CD1c-positive myeloid dendritic cell (primary cell): ENCODE data around the gene DLG2.

Source experiments
- DNase-seq: peaks from one replicate; pipeline ENCODE4 v3.0.0-alpha.2; 2016; ENCODE audit errors: extremely low spot score

Gene DLG2

GRCh38 chr11:84227970-84228665, 1399.0 kb downstream of the DLG2 start:
- DNase-seq = no peak

- DNase-seq = no peak
These were observed 1403.1 kb downstream of the DLG2 start for GRCh38 chr11:84224042-84224441.

DNA sequence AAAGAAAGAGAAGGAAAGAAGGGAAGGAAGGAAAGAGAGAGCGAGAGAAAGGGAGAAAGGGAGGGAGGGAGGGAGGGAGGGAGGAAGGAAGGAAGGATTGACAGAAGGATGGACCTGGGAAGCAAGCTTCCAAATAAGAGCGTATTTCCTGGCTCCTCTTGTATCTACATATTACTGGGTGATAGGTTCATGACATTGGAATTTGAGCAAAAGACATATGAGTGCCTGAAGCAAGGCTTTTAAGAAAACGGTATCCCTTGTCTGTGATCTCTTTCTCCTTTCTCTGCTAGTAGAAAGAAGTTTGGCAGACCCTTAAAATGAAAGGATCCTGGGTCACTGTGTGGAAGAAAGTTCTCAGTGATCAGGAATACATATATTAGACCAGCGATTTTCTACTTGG, 1408.8 kb downstream of the DLG2 start:
- DNase-seq = no peak

- DNase-seq = no peak
These were observed 1411.5 kb downstream of the DLG2 start for GRCh38 chr11:84215672-84216071.

DNA sequence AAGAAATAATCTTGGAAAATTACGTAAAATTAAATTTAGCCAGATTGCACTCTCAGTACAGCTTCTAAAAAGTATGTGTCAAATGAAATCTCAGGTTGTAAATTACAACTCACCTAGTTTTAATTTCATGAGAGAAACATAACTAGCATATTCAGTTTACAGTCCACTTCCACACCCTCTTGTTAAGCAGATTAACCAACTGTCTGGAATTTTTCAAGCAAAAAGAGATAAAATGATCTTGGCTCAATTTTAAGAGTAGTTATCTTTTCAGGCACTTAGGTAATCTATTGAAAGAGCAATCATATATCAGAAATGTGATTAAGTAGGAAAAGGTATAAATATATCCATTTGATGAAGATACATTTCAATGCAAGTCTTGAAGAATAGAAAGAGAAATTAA, 1412.6 kb downstream of the DLG2 start:
- no peak for DNase-seq

DNA sequence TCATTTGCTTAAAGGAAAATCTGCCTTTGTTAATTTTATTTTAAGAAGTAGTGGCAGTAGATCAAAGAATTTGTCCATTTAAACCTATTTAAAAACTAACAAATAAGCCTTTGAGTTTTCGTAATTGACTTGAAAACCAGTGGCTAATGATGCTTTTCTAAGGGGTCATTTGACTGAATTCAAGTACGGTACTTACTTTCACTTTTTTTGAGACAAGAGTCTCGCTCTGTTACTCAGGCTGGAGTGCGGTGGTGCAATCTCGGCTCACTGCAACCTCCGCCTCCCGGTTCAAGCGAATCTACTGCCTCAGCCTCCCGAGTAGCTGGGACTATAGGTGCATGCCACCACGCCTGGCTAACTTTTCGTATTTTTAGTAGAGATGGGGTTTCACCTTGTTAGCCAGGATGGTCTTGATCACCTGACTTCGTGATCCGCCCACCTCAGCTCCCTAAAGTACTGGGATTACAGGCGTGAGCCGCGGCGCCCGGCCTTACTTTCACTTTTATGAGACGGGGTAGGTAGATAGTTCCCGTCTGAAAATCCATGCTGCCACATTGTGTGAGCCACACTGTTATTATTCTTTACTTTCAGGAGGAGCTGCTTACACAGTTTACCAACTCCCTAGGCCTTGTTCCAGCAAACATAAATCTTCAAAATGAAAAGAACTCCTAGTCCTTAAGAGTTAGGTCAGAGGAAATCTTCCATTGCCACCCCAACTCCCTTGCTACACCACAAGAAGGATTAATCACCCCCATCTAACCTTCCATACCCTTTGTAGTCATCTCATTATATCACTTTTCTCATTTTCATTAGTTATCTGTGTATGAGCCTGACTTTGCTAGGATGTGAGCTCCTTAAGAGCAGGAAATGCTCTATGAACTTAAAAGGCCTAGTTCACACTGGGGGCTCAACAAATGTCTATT, 1414.4 kb downstream of the DLG2 start:
- no peak for DNase-seq

GRCh38 chr11:84211896-84212295, 1415.2 kb downstream of the DLG2 start:
- no peak for DNase-seq

GRCh38 chr11:84194696-84195095, 1432.4 kb downstream of the DLG2 start:
- DNase-seq = no peak

GRCh38 chr11:84193706-84194105, 1433.4 kb downstream of the DLG2 start:
- no peak for DNase-seq

DNA sequence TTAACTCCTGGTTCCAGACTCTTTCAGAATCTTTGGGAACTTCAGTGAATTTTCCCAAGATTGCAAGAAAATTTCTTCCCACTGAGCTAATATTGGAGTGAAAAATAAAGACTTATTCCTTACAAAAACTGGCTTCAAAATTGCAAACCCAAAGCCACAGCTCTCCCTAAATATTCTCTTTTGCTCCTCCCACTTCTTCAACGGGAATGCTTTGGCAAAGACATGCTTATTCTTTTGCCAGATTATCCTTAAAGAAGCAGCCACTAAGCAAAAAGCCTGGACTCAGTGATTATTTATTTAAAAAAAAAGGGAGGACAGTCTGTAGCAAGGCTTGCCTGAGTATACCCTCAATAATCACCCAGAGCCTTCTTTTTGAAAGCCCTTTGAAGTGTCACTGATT, 1438.6 kb downstream of the DLG2 start:
- no peak for DNase-seq

- no peak for DNase-seq
These were observed 1454.1 kb downstream of the DLG2 start for GRCh38 chr11:84173078-84173477.

GRCh38 chr11:84165139-84165538, 1462.0 kb downstream of the DLG2 start:
- no peak for DNase-seq

- no peak for DNase-seq
These were observed 1462.4 kb downstream of the DLG2 start for GRCh38 chr11:84164728-84165127.

- no peak for DNase-seq
These were observed 1464.0 kb downstream of the DLG2 start for GRCh38 chr11:84163116-84163515.

GRCh38 chr11:84157639-84158038, 1469.5 kb downstream of the DLG2 start:
- DNase-seq = no peak

- no peak for DNase-seq
These were observed 1480.3 kb downstream of the DLG2 start for GRCh38 chr11:84146826-84147225.

- DNase-seq = no peak
These were observed 1481.4 kb downstream of the DLG2 start for GRCh38 chr11:84145616-84146185.

DNA sequence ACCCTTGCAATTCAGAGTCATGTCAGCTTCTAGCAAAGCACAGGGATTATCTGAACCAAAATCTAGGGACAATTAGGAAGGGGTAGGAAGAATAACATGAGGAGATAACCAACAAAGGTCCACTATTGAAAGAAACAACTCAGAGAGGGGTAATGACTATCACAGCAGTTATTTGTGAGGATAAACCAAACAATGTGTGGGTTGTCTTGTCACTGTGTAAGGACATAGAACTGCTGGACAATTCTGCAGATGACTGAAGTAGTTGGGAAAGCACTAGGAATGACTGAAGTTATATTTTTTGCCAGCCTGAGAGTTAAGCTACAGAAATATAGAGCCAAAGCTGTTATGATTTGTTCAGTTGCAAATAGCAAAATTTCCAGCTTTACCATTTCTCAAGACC, 1482.6 kb downstream of the DLG2 start:
- DNase-seq = no peak

DNA sequence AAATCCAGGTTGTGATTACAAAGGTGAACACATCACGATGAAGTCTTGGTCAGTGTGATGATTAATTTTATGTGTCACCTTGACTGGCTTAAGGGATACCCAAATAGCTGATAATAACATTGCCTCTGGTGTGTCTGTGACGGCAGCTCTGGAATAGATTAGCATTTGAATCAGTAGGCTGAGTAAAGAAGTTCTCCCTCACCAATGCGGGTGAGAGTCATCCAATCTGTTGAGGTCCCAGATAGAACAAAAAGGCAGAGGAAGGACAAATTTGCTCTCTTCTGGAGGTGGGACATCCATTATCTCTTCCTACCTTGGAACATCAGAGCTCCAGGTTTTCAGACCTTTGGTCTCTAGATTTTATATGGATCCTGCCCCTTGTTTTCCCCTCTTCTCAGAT, 1484.7 kb downstream of the DLG2 start:
- DNase-seq = no peak

DNA sequence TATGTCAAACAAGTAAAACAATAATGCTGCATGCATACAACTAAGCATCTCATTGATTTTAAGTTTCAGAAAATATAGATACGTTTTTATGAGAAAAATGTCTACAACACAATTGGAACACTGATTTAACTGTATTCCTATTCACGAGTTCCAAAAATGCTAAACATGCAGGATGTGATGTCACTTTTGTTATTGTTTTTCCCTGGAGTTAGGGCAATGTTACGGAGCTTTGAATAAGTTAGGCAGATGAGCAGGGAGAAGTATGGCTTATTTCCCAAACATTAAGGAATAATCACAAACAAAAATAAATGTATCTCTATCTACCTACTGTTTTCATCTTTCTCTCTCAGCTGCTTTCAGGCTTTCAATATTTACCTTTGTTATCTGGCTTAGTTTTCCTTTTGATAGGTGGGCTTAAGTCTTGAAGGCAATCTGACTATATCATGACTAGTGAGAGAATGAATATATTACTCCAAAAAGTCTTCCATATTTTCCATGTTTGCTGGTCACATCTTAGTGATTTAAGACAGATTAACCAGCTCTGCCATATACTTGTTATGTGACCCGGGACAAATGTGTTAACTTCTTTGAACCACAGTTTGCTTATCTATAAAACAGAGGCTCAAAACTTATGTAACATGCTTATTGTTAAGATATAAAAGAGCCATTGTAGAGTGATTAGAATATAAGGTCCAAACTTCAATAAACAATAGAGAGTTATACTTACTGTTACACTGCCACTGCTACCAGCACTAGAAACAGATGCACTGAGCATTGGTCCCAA, 1486.6 kb downstream of the DLG2 start:
- no peak for DNase-seq

DNA sequence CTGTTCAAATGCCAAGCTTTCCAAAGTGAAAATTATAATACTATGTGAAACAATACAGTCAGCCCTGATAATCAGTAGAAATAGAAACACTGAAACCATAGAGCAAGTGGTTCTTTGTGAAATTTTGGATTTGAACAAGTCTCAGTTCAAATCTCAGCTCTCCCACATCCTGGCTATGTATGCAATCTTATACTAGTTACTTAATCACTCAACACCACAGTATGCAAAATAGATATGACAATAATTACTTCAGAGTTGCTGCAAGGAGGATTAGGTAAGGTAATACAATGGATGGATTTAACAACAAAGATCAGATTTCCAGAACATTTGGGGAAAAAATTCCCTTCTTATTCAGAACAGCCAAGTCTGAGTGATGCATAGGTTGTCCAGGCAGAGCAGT, 1489.2 kb downstream of the DLG2 start:
- DNase-seq = no peak

- no peak for DNase-seq
These were observed 1489.6 kb downstream of the DLG2 start for GRCh38 chr11:84137505-84137904.
